WTC11 (cell line): ENCODE data around the gene VAMP4. TPM values are rescaled to one million over a fixed set of nuclear protein-coding genes. Genes with fewer than 3 reads are reported as not detected.

Source experiments
- ATAC-seq: fragments of 200-7000 bp; cut with Tn5 transposase; 2 replicates; pipeline ENCODE4 v1.10.0; 2021; ENCODE audit warnings: mild to moderate bottlenecking, moderate library complexity
- CTCF ChIA-PET: fragments of 300-600 bp; sonication (Branson Sonifier 250); formaldehyde crosslinking; loops from one replicate; lab custom pipeline; 2021; ENCODE audit warnings: antibody characterized with exemption; lab: Charles Lee
- POLR2A ChIA-PET: fragments of 350-600 bp; sonication (Branson Sonifier 250); formaldehyde crosslinking; loops from one replicate; lab custom pipeline; 2021; ENCODE audit warnings: antibody characterized with exemption; lab: Charles Lee
- DNase-seq: peaks from one replicate; pipeline ENCODE4 v3.0.0; 2021; ENCODE audit warnings: low spot score
- H3K27ac Mint-ChIP-seq: 2 replicates; pipeline ENCODE4 v1.8.0; 2021; ENCODE audit warnings: mixed read lengths
- H3K27me3 Mint-ChIP-seq: 2 replicates; pipeline ENCODE4 v1.8.0; 2021; ENCODE audit warnings: low read depth, mild to moderate bottlenecking, moderate library complexity, mixed read lengths
- H3K36me3 Mint-ChIP-seq: 2 replicates; pipeline ENCODE4 v1.8.0; 2021; ENCODE audit warnings: mixed read lengths
- H3K4me1 Mint-ChIP-seq: 2 replicates; pipeline ENCODE4 v1.8.0; 2022; ENCODE audit warnings: mixed read lengths
- H3K4me3 Mint-ChIP-seq: 2 replicates; pipeline ENCODE4 v1.8.0; 2021; ENCODE audit warnings: mild to moderate bottlenecking, moderate library complexity, mixed read lengths
- H3K9me3 Mint-ChIP-seq: 2 replicates; pipeline ENCODE4 v1.8.0; 2021; ENCODE audit warnings: mixed read lengths
- AFF4 ChIP-seq: sonication (generic); formaldehyde crosslinking; IDR thresholded peaks from 2 replicates; pipeline ENCODE4 v1.8.1; 2023; ENCODE audit warnings: mild to moderate bottlenecking, missing genetic modification reagents, borderline replicate concordance
- FOXJ3 ChIP-seq: sonication (generic); formaldehyde crosslinking; IDR thresholded peaks from 2 replicates; pipeline ENCODE4 v1.9.0; 2021; ENCODE audit warnings: missing genetic modification reagents, mild to moderate bottlenecking, borderline replicate concordance
- FOXP1 ChIP-seq: sonication (generic); formaldehyde crosslinking; IDR thresholded peaks from 2 replicates; pipeline ENCODE4 v1.8.0; 2022; ENCODE audit warnings: missing genetic modification reagents, mild to moderate bottlenecking, moderate library complexity, borderline replicate concordance
- GRHL2 ChIP-seq: fragments of 250-450 bp; sonication (Bioruptor Pico); IDR thresholded peaks from 2 replicates; pipeline ENCODE4 v1.8.0; 2022; ENCODE audit warnings: mild to moderate bottlenecking, moderate library complexity; ENCODE audit not compliant: insufficient replicate concordance, severe bottlenecking
- HMGXB4 ChIP-seq: sonication (generic); formaldehyde crosslinking; IDR thresholded peaks from 2 replicates; pipeline ENCODE4 v1.8.1; 2023; ENCODE audit warnings: mild to moderate bottlenecking, moderate library complexity, missing genetic modification reagents
- OVOL2 ChIP-seq: fragments of 250-450 bp; sonication (Bioruptor Pico); IDR thresholded peaks from 2 replicates; pipeline ENCODE4 v1.9.0; 2021; ENCODE audit warnings: mild to moderate bottlenecking, borderline replicate concordance
- TCF7 ChIP-seq: sonication (generic); formaldehyde crosslinking; IDR thresholded peaks from 2 replicates; pipeline ENCODE4 v1.8.0; 2022; ENCODE audit warnings: mild to moderate bottlenecking, low read depth, missing genetic modification reagents, moderate library complexity
- TEAD4 ChIP-seq: sonication (generic); formaldehyde crosslinking; IDR thresholded peaks from 2 replicates; pipeline ENCODE4 v1.8.0; 2022; ENCODE audit warnings: mild to moderate bottlenecking, missing genetic modification reagents
- USF1 ChIP-seq: sonication (generic); formaldehyde crosslinking; IDR thresholded peaks from 2 replicates; pipeline ENCODE4 v1.8.0; 2022; ENCODE audit warnings: mild to moderate bottlenecking, missing genetic modification reagents
- ZNF219 ChIP-seq: sonication (generic); formaldehyde crosslinking; IDR thresholded peaks from 2 replicates; pipeline ENCODE4 v1.8.0; 2023; ENCODE audit warnings: missing genetic modification reagents, mild to moderate bottlenecking, borderline replicate concordance
- ZNF232 ChIP-seq: sonication (generic); formaldehyde crosslinking; IDR thresholded peaks from 2 replicates; pipeline ENCODE4 v1.8.0; 2022; ENCODE audit warnings: mild to moderate bottlenecking, missing genetic modification reagents
- ZNF423 ChIP-seq: fragments of 250-450 bp; sonication (Bioruptor Pico); IDR thresholded peaks from 2 replicates; pipeline ENCODE4 v2.1.2; 2022; ENCODE audit warnings: mild to moderate bottlenecking, moderate library complexity
- total RNA-seq: library from RNA; stranded (reverse); gene quantifications from 3 replicates; pipeline ENCODE4 v1.2.3, GENCODE V29; 2021
- TF ChIP-seq, protein P1 (sequence below): fragments of 250-450 bp; sonication (Bioruptor Pico); IDR thresholded peaks from 2 replicates; pipeline ENCODE4 v1.8.0; 2021; ENCODE audit warnings: mild to moderate bottlenecking
- TF ChIP-seq, protein P2 (sequence below): sonication (generic); formaldehyde crosslinking; IDR thresholded peaks from 2 replicates; pipeline ENCODE4 v1.8.1; 2022; ENCODE audit warnings: mild to moderate bottlenecking, missing genetic modification reagents, moderate library complexity, borderline replicate concordance
- TF ChIP-seq, protein P3 (sequence below): sonication (generic); formaldehyde crosslinking; IDR thresholded peaks from 2 replicates; pipeline ENCODE4 v1.8.1; 2022; ENCODE audit warnings: low read depth, missing genetic modification reagents, borderline replicate concordance

VAMP4 gene
- total RNA-seq, 1 experiment from 2014 or later: 11.4 TPM

DNA sequence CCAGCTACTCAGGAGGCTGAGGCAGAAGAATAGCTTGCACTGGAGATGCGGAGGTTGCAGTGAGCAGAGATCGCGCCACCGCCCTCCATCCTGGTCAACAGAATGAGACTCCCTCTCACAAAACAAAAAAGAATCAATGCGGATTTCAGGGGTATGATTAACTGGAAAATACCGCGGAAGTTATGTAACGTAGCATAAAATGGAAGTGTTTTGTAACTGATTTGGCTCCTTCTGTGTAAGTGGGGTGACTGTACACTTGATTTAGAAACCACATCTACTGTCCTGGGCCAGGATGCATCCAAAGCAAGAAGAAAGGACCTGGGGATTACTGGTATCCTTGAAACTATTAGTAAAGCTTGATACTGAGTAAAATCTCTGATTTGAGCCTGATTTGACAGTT is 3.1 kb upstream of the VAMP4 start (continued):
- TF ChIP-seq, protein P1, sequence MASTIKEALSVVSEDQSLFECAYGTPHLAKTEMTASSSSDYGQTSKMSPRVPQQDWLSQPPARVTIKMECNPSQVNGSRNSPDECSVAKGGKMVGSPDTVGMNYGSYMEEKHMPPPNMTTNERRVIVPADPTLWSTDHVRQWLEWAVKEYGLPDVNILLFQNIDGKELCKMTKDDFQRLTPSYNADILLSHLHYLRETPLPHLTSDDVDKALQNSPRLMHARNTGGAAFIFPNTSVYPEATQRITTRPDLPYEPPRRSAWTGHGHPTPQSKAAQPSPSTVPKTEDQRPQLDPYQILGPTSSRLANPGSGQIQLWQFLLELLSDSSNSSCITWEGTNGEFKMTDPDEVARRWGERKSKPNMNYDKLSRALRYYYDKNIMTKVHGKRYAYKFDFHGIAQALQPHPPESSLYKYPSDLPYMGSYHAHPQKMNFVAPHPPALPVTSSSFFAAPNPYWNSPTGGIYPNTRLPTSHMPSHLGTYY (CRISPR knock-in tag): no peak
- TF ChIP-seq FOXP1 (no peak), HMGXB4 (CRISPR knock-in tag) (no peak)
- TF ChIP-seq, all 79 proteins: peak for 0

DNA sequence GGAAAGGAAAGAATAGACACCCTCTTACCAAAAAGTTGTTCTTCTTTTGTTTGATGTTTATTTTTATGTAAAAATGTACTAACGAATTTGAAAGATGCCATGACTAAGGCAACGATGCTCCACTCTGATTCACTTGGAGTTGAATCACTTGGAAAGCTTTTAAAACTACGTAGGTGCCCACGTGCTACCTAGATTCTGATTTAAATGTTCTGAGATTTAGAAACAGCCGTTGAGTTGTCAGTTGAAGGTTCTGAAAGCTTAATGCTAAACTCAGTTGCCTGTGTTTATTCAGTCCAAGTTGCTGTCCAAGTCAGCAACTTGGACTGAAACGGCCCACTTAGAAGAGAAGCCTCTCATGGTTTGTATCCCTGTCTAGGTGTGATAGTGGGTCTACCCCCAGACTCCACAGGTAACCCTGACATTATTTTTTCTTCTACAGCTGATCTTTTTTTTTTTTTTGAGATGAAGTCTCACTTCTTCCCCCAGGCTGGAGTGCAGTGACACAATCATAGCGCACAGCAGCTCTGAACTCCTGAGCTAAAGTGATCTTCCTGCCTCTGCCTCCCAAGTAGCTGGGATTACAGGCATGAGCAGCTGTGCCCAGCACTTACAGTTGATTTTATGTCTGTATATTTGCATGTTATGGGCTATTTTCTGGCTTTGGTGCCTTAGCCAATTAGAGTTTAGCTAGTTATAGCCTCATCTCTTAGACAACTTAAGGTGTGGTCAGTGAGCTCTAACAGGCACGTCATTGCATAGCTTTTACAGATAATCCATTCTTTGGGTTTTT is 1.4 kb upstream of the VAMP4 start:
- no peak for DNase-seq
- POLR2A ChIA-PET: interaction anchor here (2.7 kb wide), 1 partner anchor 38 kb away, joined by 12 read pairs; the partner anchor contains the start of gene METTL13
- H3K4me1 Mint-ChIP-seq: peaks cover 41% of the 10 kb centered on the region
- CTCF ChIA-PET: interaction anchor here (0.7 to 5.0 kb wide), 8 partner anchors 11 to 140 kb away, joined by 3 to 35 read pairs (median 4); partner anchors contain the start of gene METTL13
- peak overlapping the region; percentile 99 for H3K27ac Mint-ChIP-seq
- TF ChIP-seq ZNF232 (CRISPR knock-in tag) (no peak), ZNF219 (CRISPR knock-in tag) (no peak), USF1 (CRISPR knock-in tag) (no peak), OVOL2 (CRISPR knock-in tag) (no peak), TEAD4 (CRISPR knock-in tag) (no peak), FOXJ3 (no peak), AFF4 (CRISPR knock-in tag) (no peak), ZNF423 (no peak)
- TF ChIP-seq, protein P2, sequence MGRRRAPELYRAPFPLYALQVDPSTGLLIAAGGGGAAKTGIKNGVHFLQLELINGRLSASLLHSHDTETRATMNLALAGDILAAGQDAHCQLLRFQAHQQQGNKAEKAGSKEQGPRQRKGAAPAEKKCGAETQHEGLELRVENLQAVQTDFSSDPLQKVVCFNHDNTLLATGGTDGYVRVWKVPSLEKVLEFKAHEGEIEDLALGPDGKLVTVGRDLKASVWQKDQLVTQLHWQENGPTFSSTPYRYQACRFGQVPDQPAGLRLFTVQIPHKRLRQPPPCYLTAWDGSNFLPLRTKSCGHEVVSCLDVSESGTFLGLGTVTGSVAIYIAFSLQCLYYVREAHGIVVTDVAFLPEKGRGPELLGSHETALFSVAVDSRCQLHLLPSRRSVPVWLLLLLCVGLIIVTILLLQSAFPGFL (CRISPR knock-in tag): no peak
- H3K9me3 Mint-ChIP-seq: no peaks in the 10 kb centered on the region
- ATAC-seq: no peak
- no peaks in the 10 kb centered on the region for H3K36me3 Mint-ChIP-seq
- no peaks in the 10 kb centered on the region; the same call in 1 of the 2 replicates for H3K27me3 Mint-ChIP-seq
- H3K4me3 Mint-ChIP-seq: peak overlapping the region; percentile 100

GRCh38 chr1:171742577-171742922 is 685 bp upstream of the VAMP4 start:
- peak overlapping the region; percentile 99 for H3K27ac Mint-ChIP-seq
- ChIA-PET CTCF (interaction anchor here (1.1 to 5.0 kb wide), 4 partner anchors 37 to 258 kb away, joined by 3 to 35 read pairs (median 4); no protein-coding TSS in a partner anchor), POLR2A (interaction anchor here (1.1 to 2.7 kb wide), 3 partner anchors 39 to 97 kb away, joined by 4 to 12 read pairs (median 5); partner anchors contain the start of gene METTL13)
- ATAC-seq: peak; percentile 47
- H3K9me3 Mint-ChIP-seq: no peaks in the 10 kb centered on the region
- peak; percentile 29 for DNase-seq
- peak overlapping the region; percentile 100 for H3K4me3 Mint-ChIP-seq
- no peaks in the 10 kb centered on the region; the same call in 1 of the 2 replicates for H3K27me3 Mint-ChIP-seq
- peaks cover 41% of the 10 kb centered on the region for H3K4me1 Mint-ChIP-seq
- H3K36me3 Mint-ChIP-seq: no peaks in the 10 kb centered on the region
- TF ChIP-seq, protein P3, sequence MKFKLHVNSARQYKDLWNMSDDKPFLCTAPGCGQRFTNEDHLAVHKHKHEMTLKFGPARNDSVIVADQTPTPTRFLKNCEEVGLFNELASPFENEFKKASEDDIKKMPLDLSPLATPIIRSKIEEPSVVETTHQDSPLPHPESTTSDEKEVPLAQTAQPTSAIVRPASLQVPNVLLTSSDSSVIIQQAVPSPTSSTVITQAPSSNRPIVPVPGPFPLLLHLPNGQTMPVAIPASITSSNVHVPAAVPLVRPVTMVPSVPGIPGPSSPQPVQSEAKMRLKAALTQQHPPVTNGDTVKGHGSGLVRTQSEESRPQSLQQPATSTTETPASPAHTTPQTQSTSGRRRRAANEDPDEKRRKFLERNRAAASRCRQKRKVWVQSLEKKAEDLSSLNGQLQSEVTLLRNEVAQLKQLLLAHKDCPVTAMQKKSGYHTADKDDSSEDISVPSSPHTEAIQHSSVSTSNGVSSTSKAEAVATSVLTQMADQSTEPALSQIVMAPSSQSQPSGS (CRISPR knock-in tag): no peak
- TF ChIP-seq GRHL2 (CRISPR knock-in tag) (no peak), TCF7 (CRISPR knock-in tag) (no peak)
- TF ChIP-seq, protein P2 (CRISPR knock-in tag): no peak
